ENCODE results near the gene WDR45B. TPM values are rescaled to one million over a fixed set of nuclear protein-coding genes. Genes with fewer than 3 reads are reported as not detected.

Gene WDR45B
- polyA plus RNA-seq, 1 donor from 2014 or later: 131 TPM

DNA sequence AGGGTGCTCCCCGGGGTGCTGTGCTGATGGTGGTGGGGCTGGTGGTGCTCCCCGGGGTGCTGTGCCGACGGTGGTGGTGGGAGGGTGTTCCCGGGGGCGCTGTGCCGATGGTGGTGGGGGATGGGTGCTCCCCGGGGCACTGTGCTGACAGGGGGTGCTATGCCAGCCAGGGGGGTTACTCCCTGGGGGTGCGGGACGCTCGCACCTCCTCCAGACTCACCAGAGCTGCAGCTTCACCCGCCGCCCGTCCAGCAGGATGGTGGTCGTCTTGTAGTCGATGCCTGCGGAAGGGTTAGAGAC is 16.0 kb upstream of the WDR45B start:
- Histone ChIP-seq H3K9ac (ENCODE audit: low read length) (peak overlapping the region; percentile 53), H3K9me3 (ENCODE audit: low read length) (no peaks in the 10 kb centered on the region), H3K27me3 (ENCODE audit: insufficient read depth, low read depth, low read length) (no peaks in the 10 kb centered on the region), H3F3A (ENCODE audit: insufficient read depth, low read length, poor library complexity, severe bottlenecking) (no peaks in the 10 kb centered on the region), H2AFZ (ENCODE audit: low read depth, low read length) (no peak overlapping the region), H3K36me3 (ENCODE audit: insufficient read depth, low read length) (peaks cover 10% of the 10 kb centered on the region), H3K79me2 (replicated peaks; ENCODE audit: insufficient read depth, low read length) (no peaks in the 10 kb centered on the region), H3K4me2 (ENCODE audit: low read length) (no peak overlapping the region), H4K20me1 (ENCODE audit: insufficient read depth) (no peaks in the 10 kb centered on the region), H3K9me2 (ENCODE audit: insufficient read depth, low read length) (no peaks in the 10 kb centered on the region), H3K4me3 (ENCODE audit: low read length) (peak overlapping the region; percentile 42), H3K27ac (ENCODE audit: low read length) (no peak overlapping the region)
- TF ChIP-seq TAF1 (IDR thresholded peaks at IDR 0.05; ENCODE audit: low read depth) (no peak), MXI1 (conservative IDR thresholded peaks at IDR 0.05; ENCODE audit: poor library complexity, severe bottlenecking) (no peak), EP300 (conservative IDR thresholded peaks at IDR 0.05; ENCODE audit: poor library complexity, severe bottlenecking) (no peak), SMC3 (conservative IDR thresholded peaks at IDR 0.05; ENCODE audit: poor library complexity) (no peak), EZH2 (IDR thresholded peaks at IDR 0.05; ENCODE audit: borderline replicate concordance, insufficient read depth, low read length, poor library complexity, severe bottlenecking) (no peak), RAD21 (conservative IDR thresholded peaks at IDR 0.05) (no peak), CTCF (IDR thresholded peaks at IDR 0.05; ENCODE audit: poor library complexity, severe bottlenecking) (no peak), POLR2AphosphoS5 (IDR thresholded peaks at IDR 0.05) (no peak)
- TF ChIP-seq, protein P1, sequence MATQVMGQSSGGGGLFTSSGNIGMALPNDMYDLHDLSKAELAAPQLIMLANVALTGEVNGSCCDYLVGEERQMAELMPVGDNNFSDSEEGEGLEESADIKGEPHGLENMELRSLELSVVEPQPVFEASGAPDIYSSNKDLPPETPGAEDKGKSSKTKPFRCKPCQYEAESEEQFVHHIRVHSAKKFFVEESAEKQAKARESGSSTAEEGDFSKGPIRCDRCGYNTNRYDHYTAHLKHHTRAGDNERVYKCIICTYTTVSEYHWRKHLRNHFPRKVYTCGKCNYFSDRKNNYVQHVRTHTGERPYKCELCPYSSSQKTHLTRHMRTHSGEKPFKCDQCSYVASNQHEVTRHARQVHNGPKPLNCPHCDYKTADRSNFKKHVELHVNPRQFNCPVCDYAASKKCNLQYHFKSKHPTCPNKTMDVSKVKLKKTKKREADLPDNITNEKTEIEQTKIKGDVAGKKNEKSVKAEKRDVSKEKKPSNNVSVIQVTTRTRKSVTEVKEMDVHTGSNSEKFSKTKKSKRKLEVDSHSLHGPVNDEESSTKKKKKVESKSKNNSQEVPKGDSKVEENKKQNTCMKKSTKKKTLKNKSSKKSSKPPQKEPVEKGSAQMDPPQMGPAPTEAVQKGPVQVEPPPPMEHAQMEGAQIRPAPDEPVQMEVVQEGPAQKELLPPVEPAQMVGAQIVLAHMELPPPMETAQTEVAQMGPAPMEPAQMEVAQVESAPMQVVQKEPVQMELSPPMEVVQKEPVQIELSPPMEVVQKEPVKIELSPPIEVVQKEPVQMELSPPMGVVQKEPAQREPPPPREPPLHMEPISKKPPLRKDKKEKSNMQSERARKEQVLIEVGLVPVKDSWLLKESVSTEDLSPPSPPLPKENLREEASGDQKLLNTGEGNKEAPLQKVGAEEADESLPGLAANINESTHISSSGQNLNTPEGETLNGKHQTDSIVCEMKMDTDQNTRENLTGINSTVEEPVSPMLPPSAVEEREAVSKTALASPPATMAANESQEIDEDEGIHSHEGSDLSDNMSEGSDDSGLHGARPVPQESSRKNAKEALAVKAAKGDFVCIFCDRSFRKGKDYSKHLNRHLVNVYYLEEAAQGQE (IDR thresholded peaks at IDR 0.05; ENCODE audit: borderline replicate concordance): no peak

DNA sequence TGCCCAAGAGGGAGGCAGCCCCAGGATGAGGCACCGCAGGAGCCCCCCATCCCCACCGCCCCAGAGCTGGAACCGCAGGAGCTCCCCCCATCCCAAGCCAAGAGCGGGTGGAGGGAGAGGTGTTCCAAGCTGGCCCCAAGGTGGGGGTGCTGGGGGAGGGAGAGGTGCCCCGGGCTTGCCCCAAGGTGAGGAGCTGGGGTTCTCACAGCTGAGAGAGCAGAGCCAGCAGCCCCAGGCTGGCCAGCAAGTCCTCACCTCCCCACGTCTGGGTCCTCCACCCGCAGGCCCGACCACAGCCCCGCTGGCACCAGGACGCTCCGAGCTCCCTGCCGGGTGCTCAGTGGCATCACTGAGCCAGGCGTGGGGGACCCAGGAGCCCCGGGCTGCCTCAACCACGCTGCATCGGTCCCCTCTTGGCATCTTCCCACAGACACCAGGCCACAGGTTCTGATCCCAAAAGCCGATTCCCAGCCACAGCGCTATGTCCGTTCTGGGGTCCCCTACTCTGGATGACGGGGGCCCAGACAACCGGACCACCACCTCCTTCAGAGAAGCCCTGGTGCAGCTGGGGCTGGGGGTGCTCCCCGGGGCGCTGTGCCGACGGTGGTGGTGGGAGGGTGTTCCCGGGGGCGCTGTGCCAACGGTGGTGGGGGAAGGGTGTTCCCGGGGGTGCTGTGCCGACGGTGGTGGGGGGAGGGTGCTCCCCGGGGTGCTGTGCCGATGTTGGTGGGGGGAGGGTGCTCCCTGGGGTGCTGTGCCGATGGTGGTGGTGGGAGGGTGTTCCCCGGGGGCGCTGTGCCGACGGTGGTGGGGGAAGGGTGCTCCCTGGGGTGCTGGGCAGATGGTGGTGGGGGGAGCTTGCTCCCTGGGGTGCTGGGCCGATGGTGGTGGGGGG is 15.4 kb upstream of the WDR45B start:
- Histone ChIP-seq H3K9me3 (ENCODE audit: low read length) (no peaks in the 10 kb centered on the region), H4K20me1 (ENCODE audit: insufficient read depth) (no peaks in the 10 kb centered on the region), H3K36me3 (ENCODE audit: insufficient read depth, low read length) (peaks cover 10% of the 10 kb centered on the region), H2AFZ (ENCODE audit: low read depth, low read length) (no peak overlapping the region), H3K9ac (ENCODE audit: low read length) (no peak overlapping the region), H3K4me3 (ENCODE audit: low read length) (no peak overlapping the region), H3K9me2 (ENCODE audit: insufficient read depth, low read length) (no peaks in the 10 kb centered on the region), H3K27ac (ENCODE audit: low read length) (no peak overlapping the region), H3F3A (ENCODE audit: insufficient read depth, low read length, poor library complexity, severe bottlenecking) (no peaks in the 10 kb centered on the region), H3K27me3 (ENCODE audit: insufficient read depth, low read depth, low read length) (no peaks in the 10 kb centered on the region), H3K79me2 (replicated peaks; ENCODE audit: insufficient read depth, low read length) (no peaks in the 10 kb centered on the region), H3K4me2 (ENCODE audit: low read length) (no peak overlapping the region)
- no peak for TF ChIP-seq SMC3 (conservative IDR thresholded peaks at IDR 0.05; ENCODE audit: poor library complexity)
- no peak for TF ChIP-seq TAF1 (IDR thresholded peaks at IDR 0.05; ENCODE audit: low read depth)
- TF ChIP-seq CTCF (IDR thresholded peaks at IDR 0.05; ENCODE audit: poor library complexity, severe bottlenecking): no peak
- TF ChIP-seq EP300 (conservative IDR thresholded peaks at IDR 0.05; ENCODE audit: poor library complexity, severe bottlenecking): no peak
- TF ChIP-seq, protein P1 (IDR thresholded peaks at IDR 0.05; ENCODE audit: borderline replicate concordance): no peak
- TF ChIP-seq MXI1 (conservative IDR thresholded peaks at IDR 0.05; ENCODE audit: poor library complexity, severe bottlenecking): no peak
- TF ChIP-seq RAD21 (conservative IDR thresholded peaks at IDR 0.05): no peak
- TF ChIP-seq POLR2AphosphoS5 (IDR thresholded peaks at IDR 0.05): no peak
- TF ChIP-seq EZH2 (IDR thresholded peaks at IDR 0.05; ENCODE audit: borderline replicate concordance, insufficient read depth, low read length, poor library complexity, severe bottlenecking): no peak
